NOMO-1 (cell line): ENCODE data around the gene LHFPL6.

ENCODE experiments used
- DNase-seq, 2 experiments: peaks; one replicate each; lab custom pipeline; 2025; ENCODE audit not compliant: unreplicated experiment in 2 of 2; lab: John Stamatoyannopoulos, UW

Gene LHFPL6

GRCh38 chr13:39419876-39420275, 183.1 kb downstream of the LHFPL6 start:
- DNase-seq, result no peak

- no peak for DNase-seq
These were observed 183.9 kb downstream of the LHFPL6 start for GRCh38 chr13:39419068-39419467.

GRCh38 chr13:39418424-39418823, 184.6 kb downstream of the LHFPL6 start:
- no peak for DNase-seq

- DNase-seq, result no peak
These were observed 185.3 kb downstream of the LHFPL6 start for GRCh38 chr13:39417643-39418042.

GRCh38 chr13:39417131-39417530, 185.9 kb downstream of the LHFPL6 start:
- no peak for DNase-seq

- no peak for DNase-seq
These were observed 187.8 kb downstream of the LHFPL6 start for GRCh38 chr13:39415008-39415802.

GRCh38 chr13:39414339-39414738, 188.7 kb downstream of the LHFPL6 start:
- no peak for DNase-seq

- no peak for DNase-seq
These were observed 191.5 kb downstream of the LHFPL6 start for GRCh38 chr13:39411511-39411910.

- no peak for DNase-seq
These were observed 192.0 kb downstream of the LHFPL6 start for GRCh38 chr13:39410964-39411363.

GRCh38 chr13:39410096-39410901, 192.7 kb downstream of the LHFPL6 start:
- DNase-seq, result peak; percentile 26 to 52

GRCh38 chr13:39408512-39408911, 194.5 kb downstream of the LHFPL6 start:
- no peak for DNase-seq

GRCh38 chr13:39407786-39408185, 195.2 kb downstream of the LHFPL6 start:
- DNase-seq, result no peak

- DNase-seq, result no peak
These were observed 195.9 kb downstream of the LHFPL6 start for GRCh38 chr13:39407138-39407537.

GRCh38 chr13:39406688-39407087, 196.3 kb downstream of the LHFPL6 start:
- no peak for DNase-seq

GRCh38 chr13:39405596-39406205, 197.3 kb downstream of the LHFPL6 start:
- no peak for DNase-seq

GRCh38 chr13:39405107-39405506, 197.9 kb downstream of the LHFPL6 start:
- DNase-seq, result no peak

- DNase-seq, result no peak
These were observed 199.9 kb downstream of the LHFPL6 start for GRCh38 chr13:39403106-39403505.

GRCh38 chr13:39402221-39402970, 200.6 kb downstream of the LHFPL6 start:
- no peak for DNase-seq

GRCh38 chr13:39401756-39402155, 201.2 kb downstream of the LHFPL6 start:
- DNase-seq, result no peak

- no peak for DNase-seq
These were observed 201.8 kb downstream of the LHFPL6 start for GRCh38 chr13:39401046-39401705.
